BLaER1 treated with 17β-estradiol and CSF1 and Interleukin-3, amounts not matched to agents 10 nM and 100 nM (cell line): ENCODE results near the gene ZNF384.

Source experiments
- H3K27ac ChIP-seq, 11 experiments: shearing (Covaris generic); formaldehyde crosslinking; 2 replicates each; pipeline ENCODE4 v1.8.1; 2022
- H3K27me3 ChIP-seq, 11 experiments: shearing (Covaris generic); formaldehyde crosslinking; 2 replicates each; pipeline ENCODE4 v1.8.1; 2022
- H3K36me3 ChIP-seq, 11 experiments: shearing (Covaris generic); formaldehyde crosslinking; 2 replicates each; pipeline ENCODE4 v1.8.1; 2022
- H3K4me1 ChIP-seq, 10 experiments: shearing (Covaris generic); formaldehyde crosslinking; 2 replicates each; pipeline ENCODE4 v1.8.1; 2022
- H3K4me2 ChIP-seq, 11 experiments: shearing (Covaris generic); formaldehyde crosslinking; 2 replicates each; pipeline ENCODE4 v1.8.1; 2022
- H3K4me3 ChIP-seq, 10 experiments: shearing (Covaris generic); formaldehyde crosslinking; 2 replicates each; pipeline ENCODE4 v1.8.1; 2022
- H3K9ac ChIP-seq, 11 experiments: shearing (Covaris generic); formaldehyde crosslinking; 2 replicates each; pipeline ENCODE4 v1.8.1; 2022
- H3K9me3 ChIP-seq, 11 experiments: shearing (Covaris generic); formaldehyde crosslinking; replicated peaks in 1 of 11; 2 replicates each; pipeline ENCODE4 v1.8.1; 2022
- H4K20me1 ChIP-seq, 11 experiments: shearing (Covaris generic); formaldehyde crosslinking; 2 replicates each; pipeline ENCODE4 v1.8.1; 2022
- Cebpa-rat ChIP-seq, 11 experiments: shearing (Covaris generic); IDR thresholded peaks; 2 replicates each; pipeline ENCODE4 v1.8.1; 2022

ZNF384 gene

GRCh38 chr12:6644257-6644596 lies 44.9 kb downstream of the ZNF384 start:
- H3K4me3 ChIP-seq, result peak overlapping the region; percentile 12 to 63 (median 30); a peak in 14 of 20 replicates
- no peak for TF ChIP-seq Cebpa-rat (IDR thresholded peaks at IDR 0.05)
- peaks cover 7 to 37% (median 18%) of the 10 kb centered on the region in 11 experiments; a peak in 19 of 22 replicates for H3K36me3 ChIP-seq
- peak overlapping the region; percentile 62 to 92 (median 81) for H3K4me2 ChIP-seq
- H3K4me1 ChIP-seq, result peaks cover 28 to 70% (median 48%) of the 10 kb centered on the region in 10 experiments
- H3K9me3 ChIP-seq, result peaks cover 0 to 46% (median 34%) of the 10 kb centered on the region in 11 experiments; a peak in 16 of 22 replicates
- H3K27me3 ChIP-seq, result no peaks in the 10 kb centered on the region
- H3K27ac ChIP-seq, result peak overlapping the region; percentile 60 to 90 (median 82)
- H3K9ac ChIP-seq, result peak overlapping the region; percentile 47 to 81 (median 74)
- no peaks in the 10 kb centered on the region for H4K20me1 ChIP-seq

GRCh38 chr12:6643569-6644256 lies 45.5 kb downstream of the ZNF384 start:
- Histone ChIP-seq H3K9me3 (peaks cover 0 to 46% (median 34%) of the 10 kb centered on the region in 11 experiments; a peak in 16 of 22 replicates), H3K27ac (peak overlapping the region; percentile 60 to 90 (median 82); a peak in 21 of 22 replicates), H3K27me3 (no peaks in the 10 kb centered on the region), H3K4me2 (peak overlapping the region; percentile 62 to 92 (median 81)), H3K4me1 (peaks cover 33 to 75% (median 53%) of the 10 kb centered on the region in 10 experiments), H4K20me1 (no peaks in the 10 kb centered on the region), H3K9ac (peak overlapping the region; percentile 47 to 81 (median 70); a peak in 18 of 22 replicates), H3K36me3 (peaks cover 6 to 32% (median 17%) of the 10 kb centered on the region in 11 experiments; a peak in 19 of 22 replicates), H3K4me3 (peak overlapping the region; percentile 12 to 63 (median 28); a peak in 12 of 20 replicates)
- TF ChIP-seq Cebpa-rat (IDR thresholded peaks at IDR 0.05), result no peak

- no peaks in the 10 kb centered on the region for H3K27me3 ChIP-seq
- H3K9me3 ChIP-seq, result peaks cover 0 to 44% (median 34%) of the 10 kb centered on the region in 11 experiments; a peak in 16 of 22 replicates
- peaks cover 0 to 12% (median 0%) of the 10 kb centered on the region in 11 experiments; a peak in 4 of 22 replicates for H3K36me3 ChIP-seq
- H3K27ac ChIP-seq, result no peak overlapping the region
- peak overlapping the region in 3 of 11 experiments; percentile 89 to 98 (median 92); a peak in 5 of 22 replicates for H3K4me2 ChIP-seq
- no peak for TF ChIP-seq Cebpa-rat (IDR thresholded peaks at IDR 0.05)
- H3K9ac ChIP-seq, result no peak overlapping the region
- peaks cover 59 to 91% (median 73%) of the 10 kb centered on the region in 10 experiments for H3K4me1 ChIP-seq
- no peaks in the 10 kb centered on the region for H4K20me1 ChIP-seq
- H3K4me3 ChIP-seq, result no peak overlapping the region
Observed at GRCh38 chr12:6641131-6641530, 48.0 kb downstream of the ZNF384 start.

- no peak for TF ChIP-seq Cebpa-rat (IDR thresholded peaks at IDR 0.05)
Observed at GRCh38 chr12:6640497-6640896, 48.7 kb downstream of the ZNF384 start.

GRCh38 chr12:6639151-6639801 lies 49.9 kb downstream of the ZNF384 start:
- H3K36me3 ChIP-seq, result peaks cover 0 to 12% (median 0%) of the 10 kb centered on the region in 11 experiments; a peak in 3 of 22 replicates
- H4K20me1 ChIP-seq, result no peaks in the 10 kb centered on the region
- H3K4me3 ChIP-seq, result peak overlapping the region; percentile 5 to 47 (median 32); a peak in 12 of 20 replicates
- H3K4me2 ChIP-seq, result peak overlapping the region; percentile 89 to 100 (median 96)
- TF ChIP-seq Cebpa-rat (IDR thresholded peaks at IDR 0.05), result no peak
- H3K9ac ChIP-seq, result peak overlapping the region; percentile 45 to 74 (median 67)
- peaks cover 69 to 98% (median 80%) of the 10 kb centered on the region in 10 experiments for H3K4me1 ChIP-seq
- H3K27me3 ChIP-seq, result no peaks in the 10 kb centered on the region
- H3K27ac ChIP-seq, result peak overlapping the region; percentile 66 to 94 (median 80)
- H3K9me3 ChIP-seq, result peaks cover 0 to 33% (median 22%) of the 10 kb centered on the region in 11 experiments; a peak in 16 of 22 replicates

More at GRCh38 chr12:6640497-6640896, 48.7 kb downstream of the ZNF384 start:
- Histone ChIP-seq H4K20me1 (no peaks in the 10 kb centered on the region), H3K27me3 (no peaks in the 10 kb centered on the region), H3K4me1 (peaks cover 66 to 97% (median 79%) of the 10 kb centered on the region in 10 experiments), H3K4me2 (peak overlapping the region in 8 of 11 experiments; percentile 89 to 100 (median 98); a peak in 12 of 22 replicates), H3K4me3 (no peak overlapping the region), H3K36me3 (peaks cover 0 to 12% (median 0%) of the 10 kb centered on the region in 11 experiments; a peak in 3 of 22 replicates), H3K9me3 (peaks cover 0 to 44% (median 34%) of the 10 kb centered on the region in 11 experiments; a peak in 16 of 22 replicates), H3K27ac (no peak overlapping the region), H3K9ac (no peak overlapping the region)

GRCh38 chr12:6638305-6638704 lies 50.9 kb downstream of the ZNF384 start:
- H3K27ac ChIP-seq, result peak overlapping the region; percentile 66 to 94 (median 80)
- H3K9ac ChIP-seq, result peak overlapping the region; percentile 45 to 74 (median 67); a peak in 20 of 22 replicates

GRCh38 chr12:6635856-6636531 lies 53.2 kb downstream of the ZNF384 start, which contains the start of gene LPAR5:
Gene LPAR5, minus strand, starts transcription at chr12:6635959. Its CDS starts 14,711 bp downstream, at chr12:6621248.
- Histone ChIP-seq H3K4me3 (peak within 1 kb of the TSS; percentile 35 to 59 (median 50); a peak in 18 of 20 replicates), H4K20me1 (no peaks in the 10 kb centered on the region), H3K36me3 (no peaks in the 10 kb centered on the region), H3K4me2 (peak within 1 kb of the TSS; percentile 89 to 100 (median 96)), H3K27ac (peak within 1 kb of the TSS; percentile 64 to 96 (median 86)), H3K9me3 (peaks cover 0 to 4% (median 0%) of the 10 kb centered on the region in 11 experiments; a peak in 1 of 22 replicates), H3K9ac (peak within 1 kb of the TSS; percentile 56 to 86 (median 69)), H3K27me3 (no peaks in the 10 kb centered on the region), H3K4me1 (peaks cover 89 to 100% (median 97%) of the 10 kb centered on the region in 10 experiments)
- TF ChIP-seq Cebpa-rat (IDR thresholded peaks at IDR 0.05), result no peak

More at GRCh38 chr12:6638305-6638704, 50.9 kb downstream of the ZNF384 start:
- Histone ChIP-seq H3K4me2 (peak overlapping the region; percentile 89 to 100 (median 96)), H4K20me1 (no peaks in the 10 kb centered on the region), H3K4me1 (peaks cover 70 to 100% (median 80%) of the 10 kb centered on the region in 10 experiments), H3K36me3 (peaks cover 0 to 7% (median 0%) of the 10 kb centered on the region in 11 experiments; a peak in 1 of 22 replicates), H3K27me3 (no peaks in the 10 kb centered on the region), H3K9me3 (peaks cover 0 to 23% (median 14%) of the 10 kb centered on the region in 11 experiments; a peak in 16 of 22 replicates), H3K4me3 (peak overlapping the region; percentile 12 to 47 (median 32); a peak in 9 of 20 replicates)
- TF ChIP-seq Cebpa-rat (IDR thresholded peaks at IDR 0.05), result no peak

GRCh38 chr12:6635375-6635855 lies 53.8 kb downstream of the ZNF384 start:
- Histone ChIP-seq H3K4me3 (peak overlapping the region; percentile 35 to 59 (median 50); a peak in 18 of 20 replicates), H3K36me3 (no peaks in the 10 kb centered on the region), H3K4me2 (peak overlapping the region; percentile 89 to 100 (median 96)), H3K9me3 (no peaks in the 10 kb centered on the region), H4K20me1 (no peaks in the 10 kb centered on the region), H3K27me3 (no peaks in the 10 kb centered on the region), H3K9ac (peak overlapping the region; percentile 56 to 86 (median 69)), H3K4me1 (peaks cover 95 to 100% (median 100%) of the 10 kb centered on the region in 10 experiments), H3K27ac (peak overlapping the region; percentile 64 to 96 (median 86))
- no peak for TF ChIP-seq Cebpa-rat (IDR thresholded peaks at IDR 0.05)
